Measurements from ENCODE around the gene JPT2. TPM values are rescaled to one million over a fixed set of nuclear protein-coding genes. Genes with fewer than 3 reads are reported as not detected.

Gene JPT2
- total RNA-seq = 149 and 284 TPM in 2 replicates

GRCh38 chr16:1677942-1678499 is at the start of gene JPT2:
Gene JPT2 (plus strand): TSS chr16:1678279. CDS start chr16:1678313, 34 bp downstream.
- DNase-seq (ENCODE audit: low read depth) = peak; percentile 91

GRCh38 chr16:1630450-1631213 is 47.4 kb upstream of the JPT2 start:
- no peak for DNase-seq (ENCODE audit: low read depth)

- no peak for DNase-seq (ENCODE audit: low read depth)
Measured at GRCh38 chr16:1631230-1631629, 46.8 kb upstream of the JPT2 start.

GRCh38 chr16:1631931-1632637 is 46.0 kb upstream of the JPT2 start:
- DNase-seq (ENCODE audit: low read depth) = no peak

GRCh38 chr16:1632638-1632970 is 45.5 kb upstream of the JPT2 start:
- DNase-seq (ENCODE audit: low read depth) = no peak

GRCh38 chr16:1633310-1633709 is 44.8 kb upstream of the JPT2 start:
- no peak for DNase-seq (ENCODE audit: low read depth)

GRCh38 chr16:1634541-1634940 is 43.5 kb upstream of the JPT2 start:
- DNase-seq (ENCODE audit: low read depth) = no peak

GRCh38 chr16:1635070-1635469 is 43.0 kb upstream of the JPT2 start:
- no peak for DNase-seq (ENCODE audit: low read depth)

- no peak for DNase-seq (ENCODE audit: low read depth)
Measured at GRCh38 chr16:1637526-1637925, 40.6 kb upstream of the JPT2 start.

- no peak for DNase-seq (ENCODE audit: low read depth)
Measured at GRCh38 chr16:1638757-1639156, 39.3 kb upstream of the JPT2 start.

GRCh38 chr16:1639282-1639681 is 38.8 kb upstream of the JPT2 start:
- no peak for DNase-seq (ENCODE audit: low read depth)

GRCh38 chr16:1639860-1640259 is 38.2 kb upstream of the JPT2 start:
- no peak for DNase-seq (ENCODE audit: low read depth)

- DNase-seq (ENCODE audit: low read depth) = no peak
Measured at GRCh38 chr16:1640261-1640941, 37.7 kb upstream of the JPT2 start.

GRCh38 chr16:1641261-1641660 is 36.8 kb upstream of the JPT2 start:
- DNase-seq (ENCODE audit: low read depth) = no peak

GRCh38 chr16:1642148-1642547 is 35.9 kb upstream of the JPT2 start:
- DNase-seq (ENCODE audit: low read depth) = no peak

GRCh38 chr16:1642753-1643152 is 35.3 kb upstream of the JPT2 start:
- DNase-seq (ENCODE audit: low read depth) = no peak

- DNase-seq (ENCODE audit: low read depth) = no peak
Measured at GRCh38 chr16:1643521-1643920, 34.6 kb upstream of the JPT2 start.

- peak; percentile 82 for DNase-seq (ENCODE audit: low read depth)
Measured at GRCh38 chr16:1645914-1646525, 32.1 kb upstream of the JPT2 start.

GRCh38 chr16:1647856-1648255 is 30.2 kb upstream of the JPT2 start:
- no peak for DNase-seq (ENCODE audit: low read depth)

- no peak for DNase-seq (ENCODE audit: low read depth)
Measured at GRCh38 chr16:1650131-1650530, 27.9 kb upstream of the JPT2 start.

- DNase-seq (ENCODE audit: low read depth) = no peak
Measured at GRCh38 chr16:1651094-1651973, 26.7 kb upstream of the JPT2 start.

Data from renal cortical epithelial cell (primary cell).